B cell (primary cell): Measurements from ENCODE around the gene SEMA4A.

Experiments
- EZH2 ChIP-seq: IDR thresholded peaks from 2 replicates; pipeline ENCODE4 v1.6.1; 2012; ENCODE audit warnings: borderline replicate concordance, low read depth, mild to moderate bottlenecking, moderate library complexity, low read length; ENCODE audit not compliant: insufficient read depth, poor library complexity, severe bottlenecking
- TF ChIP-seq, protein P1 (sequence below): fragments of 200-600 bp; IDR thresholded peaks from one replicate; pipeline ENCODE4 v1.8.0; 2022; ENCODE audit warnings: antibody characterized with exemption, mild to moderate bottlenecking

DNA sequence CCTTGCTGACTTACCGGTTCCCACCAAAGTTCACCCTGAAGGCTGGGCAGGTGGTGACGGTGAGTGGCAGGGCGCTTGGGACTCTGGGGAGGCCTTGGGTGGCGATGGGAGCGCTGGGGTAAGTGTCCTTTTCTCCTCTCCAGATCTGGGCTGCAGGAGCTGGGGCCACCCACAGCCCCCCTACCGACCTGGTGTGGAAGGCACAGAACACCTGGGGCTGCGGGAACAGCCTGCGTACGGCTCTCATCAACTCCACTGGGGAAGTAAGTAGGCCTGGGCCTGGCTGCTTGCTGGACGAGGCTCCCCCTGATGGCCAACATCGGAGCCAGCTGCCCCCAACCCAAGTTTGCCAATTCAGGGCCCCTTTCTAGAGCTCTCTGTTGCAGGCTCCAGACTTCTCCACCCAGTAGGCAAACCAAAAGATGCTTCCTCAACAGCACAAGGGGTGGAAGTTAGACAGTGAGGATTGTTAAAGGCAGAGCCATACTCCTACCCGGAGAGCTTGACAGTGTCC, 16.4 kb upstream of the SEMA4A start:
- TF ChIP-seq, protein P1, sequence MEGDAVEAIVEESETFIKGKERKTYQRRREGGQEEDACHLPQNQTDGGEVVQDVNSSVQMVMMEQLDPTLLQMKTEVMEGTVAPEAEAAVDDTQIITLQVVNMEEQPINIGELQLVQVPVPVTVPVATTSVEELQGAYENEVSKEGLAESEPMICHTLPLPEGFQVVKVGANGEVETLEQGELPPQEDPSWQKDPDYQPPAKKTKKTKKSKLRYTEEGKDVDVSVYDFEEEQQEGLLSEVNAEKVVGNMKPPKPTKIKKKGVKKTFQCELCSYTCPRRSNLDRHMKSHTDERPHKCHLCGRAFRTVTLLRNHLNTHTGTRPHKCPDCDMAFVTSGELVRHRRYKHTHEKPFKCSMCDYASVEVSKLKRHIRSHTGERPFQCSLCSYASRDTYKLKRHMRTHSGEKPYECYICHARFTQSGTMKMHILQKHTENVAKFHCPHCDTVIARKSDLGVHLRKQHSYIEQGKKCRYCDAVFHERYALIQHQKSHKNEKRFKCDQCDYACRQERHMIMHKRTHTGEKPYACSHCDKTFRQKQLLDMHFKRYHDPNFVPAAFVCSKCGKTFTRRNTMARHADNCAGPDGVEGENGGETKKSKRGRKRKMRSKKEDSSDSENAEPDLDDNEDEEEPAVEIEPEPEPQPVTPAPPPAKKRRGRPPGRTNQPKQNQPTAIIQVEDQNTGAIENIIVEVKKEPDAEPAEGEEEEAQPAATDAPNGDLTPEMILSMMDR, result no peak
- TF ChIP-seq EZH2, result no peak
